K562 (cell line): ENCODE data around the gene UNC80. TPM values are rescaled to one million over a fixed set of nuclear protein-coding genes. Genes with fewer than 3 reads are reported as not detected.

Source experiments
- ATAC-seq: fragments of 200-7000 bp; cut with Tn5 transposase; 3 replicates; pipeline ENCODE4 v1.9.1; 2020; ENCODE audit warnings: moderate library complexity
- BruUV-seq: library from RNA; stranded (reverse); fragments of 400-500 nt; replicated peaks from 2 replicates; lab custom pipeline; 2021; lab: Mats Ljungman, UMichigan
- CTCF ChIA-PET: fragments of 300-600 bp; formaldehyde crosslinking; extraction: SDS; loops from one replicate; lab custom pipeline; 2021; ENCODE audit warnings: low intra/inter-chr PET ratio; lab: Yijun Ruan, JAX
- POLR2A ChIA-PET: fragments of 300-600, 350-650 bp; sonication (Branson Sonifier 250); formaldehyde crosslinking; extraction: SDS; loops from one replicate; lab custom pipeline; 2021; ENCODE audit warnings: antibody characterized with exemption, inconsistent platforms; lab: Yijun Ruan, JAX
- DNase-seq, 4 experiments: peaks; one replicate each; pipeline versions ENCODE4 v3.0.0 to v3.0.0-alpha.2; 2011 to 2018; ENCODE audit warnings: low spot score in 3 of 4, mixed read lengths in 3 of 4; ENCODE audit errors: extremely low read depth in 1 of 4
- FAIRE-seq: peaks from 2 replicates; lab custom pipeline; 2011; peaks lifted over from hg19 to GRCh38; lab: Jason Lieb, UNC
- H2AFZ ChIP-seq: 2 replicates; pipeline ENCODE4 v1.6.0; 2011; ENCODE audit warnings: low read depth, low read length, control low read depth, inconsistent platforms
- H3K27ac ChIP-seq: fragments of 200-600 bp; 3 replicates; pipeline ENCODE4 v1.8.0; 2011; ENCODE audit warnings: low read depth, mild to moderate bottlenecking, control low read depth, inconsistent platforms, low read length, moderate library complexity, mixed read lengths; ENCODE audit errors: extremely low read depth
- H3K27me3 ChIP-seq, 2 experiments: fragments of 300-600 bp in 1 of 2; 2 replicates in 1 of 2; 3 replicates in 1 of 2; pipeline versions ENCODE4 v1.6.0 to v1.8.0; 2011; ENCODE audit warnings: inconsistent platforms in 2 of 2, low read length in 2 of 2, mild to moderate bottlenecking in 1 of 2, mixed read lengths in 1 of 2, moderate library complexity in 1 of 2; ENCODE audit not compliant: control insufficient read depth in 2 of 2, insufficient read depth in 2 of 2
- H3K36me3 ChIP-seq: fragments of 300-600 bp; 3 replicates; pipeline ENCODE4 v1.8.0; 2011; ENCODE audit warnings: mild to moderate bottlenecking, low read length, inconsistent platforms; ENCODE audit not compliant: control insufficient read depth, insufficient read depth
- H3K4me1 ChIP-seq, 2 experiments: fragments of 200-600 bp in 1 of 2; replicated peaks in 1 of 2; 2 replicates in 1 of 2; 3 replicates in 1 of 2; pipeline versions ENCODE4 v1.5.1 to v1.8.0; 2011; ENCODE audit warnings: inconsistent platforms in 2 of 2, low read length in 2 of 2, mild to moderate bottlenecking in 1 of 2, mixed read lengths in 1 of 2, moderate library complexity in 1 of 2; ENCODE audit not compliant: control insufficient read depth in 2 of 2, insufficient read depth in 2 of 2
- H3K4me2 ChIP-seq: 2 replicates; pipeline ENCODE4 v1.6.1; 2011; ENCODE audit warnings: low read length, control low read depth, inconsistent platforms, mixed read lengths; ENCODE audit not compliant: insufficient read depth
- H3K4me3 ChIP-seq: fragments of 200-600 bp; sonication (generic), shearing (Covaris generic); 2 replicates; pipeline ENCODE4 v1.5.1; 2016; ENCODE audit warnings: control low read depth, inconsistent platforms
- H3K79me2 ChIP-seq: fragments of 200-600 bp; 3 replicates; pipeline ENCODE4 v1.8.0; 2011; ENCODE audit warnings: low read length, inconsistent platforms; ENCODE audit not compliant: control insufficient read depth, insufficient read depth
- H3K9ac ChIP-seq, 2 experiments: 2 replicates each; pipeline versions ENCODE4 v1.6.0 to v1.6.1; 2011; ENCODE audit warnings: low read depth in 2 of 2, low read length in 2 of 2, control low read depth in 1 of 2, inconsistent platforms in 1 of 2, mild to moderate bottlenecking in 1 of 2, mixed read lengths in 1 of 2; ENCODE audit not compliant: insufficient read depth in 1 of 2
- H3K9me1 ChIP-seq: one replicate; pipeline ENCODE4 v1.6.0; 2011; ENCODE audit warnings: inconsistent platforms, mild to moderate bottlenecking, low read length, moderate library complexity; ENCODE audit not compliant: control insufficient read depth, insufficient read depth
- H3K9me3 ChIP-seq: replicated peaks from 2 replicates; pipeline ENCODE4 v1.5.1; 2011; ENCODE audit warnings: low read depth, low read length, inconsistent platforms; ENCODE audit not compliant: control insufficient read depth, insufficient read depth
- H4K20me1 ChIP-seq: replicated peaks from 2 replicates; pipeline ENCODE4 v1.6.1; 2011; ENCODE audit warnings: low read length, inconsistent platforms, mixed read lengths; ENCODE audit not compliant: control insufficient read depth, insufficient read depth
- CBX3 ChIP-seq, 2 experiments: IDR thresholded peaks; 1 replicate in 1 of 2; 2 replicates in 1 of 2; pipeline ENCODE4 v1.6.1; 2012; ENCODE audit warnings: inconsistent platforms in 2 of 2, low read length in 2 of 2, borderline replicate concordance in 1 of 2, control low read depth in 1 of 2
- EHMT2 ChIP-seq: fragments of 450-650 bp; IDR thresholded peaks from 2 replicates; pipeline ENCODE4 v1.6.1; 2018; ENCODE audit warnings: antibody characterized with exemption
- ETS2 ChIP-seq: IDR thresholded peaks from 2 replicates; pipeline ENCODE4 v1.6.1; 2016; ENCODE audit warnings: borderline replicate concordance, missing genetic modification characterization, mild to moderate bottlenecking, moderate library complexity, missing compliant biosample characterization; ENCODE audit not compliant: poor library complexity, severe bottlenecking
- HMBOX1 ChIP-seq: sonication (generic); IDR thresholded peaks from 2 replicates; pipeline ENCODE4 v1.6.1; 2016
- KDM4B ChIP-seq, 2 experiments: fragments of 450-650 bp in 1 of 2; sonication (generic) in 1 of 2; IDR thresholded peaks; 2 replicates each; pipeline ENCODE4 v1.6.1; 2016 to 2017; ENCODE audit warnings: borderline replicate concordance in 2 of 2, antibody characterized with exemption in 1 of 2, low read depth in 1 of 2, mild to moderate bottlenecking in 1 of 2
- MLX ChIP-seq, 2 experiments: fragments of 450-650 bp in 1 of 2; sonication (generic) in 1 of 2; formaldehyde crosslinking; conservative IDR thresholded peaks; 2 replicates each; pipeline versions ENCODE4 v1.4.0 to v1.8.1; 2020 to 2022; ENCODE audit warnings: mild to moderate bottlenecking in 1 of 2, missing genetic modification reagents in 1 of 2
- NBN ChIP-seq: fragments of 450-650 bp; IDR thresholded peaks from 2 replicates; pipeline ENCODE4 v1.6.1; 2016; ENCODE audit warnings: low read depth, mild to moderate bottlenecking
- NFXL1 ChIP-seq: fragments of 450-650 bp; formaldehyde crosslinking; IDR thresholded peaks from 2 replicates; pipeline ENCODE4 v1.4.0; 2021; ENCODE audit warnings: mild to moderate bottlenecking
- POLR2AphosphoS2 ChIP-seq: IDR thresholded peaks from 2 replicates; pipeline ENCODE4 v1.6.1; 2012; ENCODE audit warnings: low read length, improper control_type of control experiment
- RBM14 ChIP-seq: fragments of 200-400 bp; formaldehyde crosslinking; IDR thresholded peaks from 2 replicates; pipeline ENCODE4 v1.6.1; 2018; ENCODE audit warnings: low read depth, mild to moderate bottlenecking, low read length, moderate library complexity, borderline replicate concordance; ENCODE audit not compliant: insufficient read depth
- SAP30 ChIP-seq: fragments of 200-600 bp; sonication (generic); IDR thresholded peaks from 2 replicates; pipeline ENCODE4 v1.6.1; 2012; ENCODE audit warnings: borderline replicate concordance, low read depth, mild to moderate bottlenecking, moderate library complexity, low read length, control low read depth, inconsistent platforms; ENCODE audit not compliant: insufficient read depth, poor library complexity, severe bottlenecking
- SNRNP70 ChIP-seq: fragments of 200-400 bp; formaldehyde crosslinking; optimal IDR thresholded peaks from 2 replicates; pipeline ENCODE3; 2017; ENCODE audit warnings: low read depth, low read length
- TCF15 ChIP-seq: fragments of 250-450 bp; sonication (Bioruptor Pico); IDR thresholded peaks from 2 replicates; pipeline ENCODE4 v1.8.0; 2022; ENCODE audit warnings: moderate library complexity, mild to moderate bottlenecking, inconsistent platforms
- TRIM28 ChIP-seq: fragments of 450-650 bp; IDR thresholded peaks from 2 replicates; pipeline ENCODE4 v1.6.1; 2017
- ZHX1 ChIP-seq: fragments of 150-350 bp; conservative IDR thresholded peaks from 2 replicates; pipeline ENCODE4 v1.6.1; 2014; ENCODE audit warnings: low read length
- ZNF23 ChIP-seq: fragments of 250-450 bp; sonication (Bioruptor Pico); IDR thresholded peaks from 2 replicates; pipeline ENCODE4 v1.4.0; 2020; ENCODE audit warnings: mild to moderate bottlenecking
- ZNF41 ChIP-seq: fragments of 250-450 bp; sonication (Bioruptor Pico); conservative IDR thresholded peaks from 2 replicates; pipeline ENCODE4 v1.4.0; 2020; ENCODE audit warnings: mild to moderate bottlenecking
- ZNF445 ChIP-seq: fragments of 250-450 bp; sonication (Bioruptor Pico); IDR thresholded peaks from 2 replicates; pipeline ENCODE4 v1.4.0; 2020; ENCODE audit warnings: low read depth, mild to moderate bottlenecking, moderate library complexity
- WGBS: fragments of 100-300 bp; shearing (Covaris generic); methylation state at CpG from one replicate; pipeline ENCODE4 v1.1.6; 2016; ENCODE audit warnings: low coverage, mixed read lengths; ENCODE audit not compliant: insufficient coverage; ENCODE audit errors: missing lambda C conversion rate; 5-methylcytosine and 5-hydroxymethylcytosine counted together
- in situ Hi-C: fragments of 300-500 bp; cut with MboI; formaldehyde crosslinking; loops from 4 replicates; pipeline ENCODE4 v1.15.0; 2018; ENCODE audit warnings: inconsistent platforms, mixed read lengths
- intact Hi-C: fragments of 100-400 bp; cut with micrococcal nuclease; formaldehyde crosslinking; loops from 2 replicates; pipeline ENCODE4 v1.14.2; 2022
- polyA plus RNA-seq, 8 experiments: library from polyadenylated mRNA; depleted of rRNA in 4 of 8; stranded (reverse) in 5 of 8; unstranded in 3 of 8; fragments of >200 nt; fragmentation: Nextera tagmentation in 2 of 8; fragmentation: Illumina TruSeq in 1 of 8; extraction: Ambion mirVana in 2 of 8; extraction: Trizol in 1 of 8; gene quantifications; 2 replicates each; pipeline versions ENCODE4 v1.2.1 to v1.2.3, GENCODE V29; 2011 to 2014; ENCODE audit warnings: inconsistent platforms in 1 of 8, missing spikeins in 1 of 8
- total RNA-seq, 7 experiments: library from RNA; depleted of rRNA in 6 of 7; stranded (reverse); fragments of >200 nt in 6 of 7; fragmentation: Illumina TruSeq in 2 of 7; extraction: Trizol in 2 of 7; gene quantifications; 2 replicates each; pipeline versions ENCODE4 v1.2.1 to v1.2.3, GENCODE V29; 2011 to 2021; ENCODE audit warnings: low replicate concordance in 1 of 7

The UNC80 gene
- total and polyA plus RNA-seq, 9 of the 15 experiments (the other 6 are each of a cell fraction or from before 2014, with no cell fraction given), result under 0.01 to 0.04 (median 0.01) TPM; not detected in 5

- H3K27me3 ChIP-seq, result no peaks in the 10 kb centered on the region
- H3K9me3 ChIP-seq, result no peaks in the 10 kb centered on the region
- no peak overlapping the region for H3K9ac ChIP-seq
- BruUV-seq, result no TSS peak
- H3K9me1 ChIP-seq, result no peaks in the 10 kb centered on the region
- no peak overlapping the region for H3K27ac ChIP-seq
- no peaks in the 10 kb centered on the region for H3K36me3 ChIP-seq
- H3K4me2 ChIP-seq, result no peak overlapping the region
- DNase-seq, result no peak
- whole genome bisulfite sequencing, result 4% methylated on average over 2 of the region's 2 CpGs
- H2AFZ ChIP-seq, result no peak overlapping the region
- no peaks in the 10 kb centered on the region for H4K20me1 ChIP-seq
- no peak for FAIRE-seq
- intact Hi-C loops (no loop called here), in situ Hi-C loops (no loop called here)
- ChIA-PET POLR2A (interaction anchor here (0.7 kb wide), 1 partner anchor 44 kb away, joined by 3 read pairs; no protein-coding TSS in a partner anchor), CTCF (no interaction called here)
- H3K4me1 ChIP-seq, result no peaks in the 10 kb centered on the region
- no peaks in the 10 kb centered on the region for H3K79me2 ChIP-seq
- no peak for ATAC-seq
- H3K4me3 ChIP-seq, result no peak overlapping the region
- TF ChIP-seq MLX (CRISPR knock-in tag; conservative IDR thresholded peaks at IDR 0.05) (no peak), SAP30 (no peak), NBN (no peak), EHMT2 (no peak), RBM14 (no peak), HMBOX1 (no peak), ZNF41 (CRISPR knock-in tag) (no peak), NFXL1 (CRISPR knock-in tag) (no peak), ZNF23 (CRISPR knock-in tag) (no peak), TRIM28 (no peak), TCF15 (CRISPR knock-in tag) (no peak), ZHX1 (no peak), ZNF445 (CRISPR knock-in tag) (no peak), POLR2AphosphoS2 (no peak), SNRNP70 (no peak), KDM4B (IDR thresholded peaks at IDR 0.05; ENCODE audit: borderline replicate concordance in 2 of 2, low read depth in 1 of 2) (no peak), ETS2 (tag) (no peak), CBX3 (IDR thresholded peaks at IDR 0.05; ENCODE audit: borderline replicate concordance in 1 of 2, low read length in 2 of 2) (no peak)
Observed at GRCh38 chr2:209958016-209958415, 186.4 kb downstream of the UNC80 start.
